ENCODE measurements around the gene COQ10A. TPM values are rescaled to one million over a fixed set of nuclear protein-coding genes. Genes with fewer than 3 reads are reported as not detected.

Gene COQ10A
- total and polyA plus RNA-seq, 2 donors (not counting 3 experiments of a cell fraction or from before 2014, with no cell fraction given): 14.7 to 32.4 TPM

DNA sequence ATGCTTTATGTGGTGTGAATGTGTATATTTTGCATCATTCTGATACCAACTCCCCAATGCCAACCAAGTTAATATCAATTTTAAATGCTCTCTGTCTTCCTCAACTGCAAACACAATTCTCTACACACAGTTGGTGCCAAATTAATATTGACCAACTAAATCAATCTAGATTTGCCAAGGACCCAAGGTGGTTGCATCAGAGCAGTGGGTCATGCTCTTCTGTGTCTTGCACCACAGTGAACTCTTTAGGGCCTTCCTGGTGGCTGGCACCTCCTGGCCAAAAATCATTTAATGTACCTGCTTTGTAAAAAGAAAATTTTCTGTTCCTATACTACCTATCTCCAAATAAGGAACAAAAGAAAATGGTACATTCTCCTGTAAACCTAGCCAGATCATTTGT, 14.1 kb downstream of the COQ10A start:
- BruUV-seq (replicated peaks): no TSS peak
- DNase-seq (ENCODE audit: low read depth, low spot score) (no peak), FAIRE-seq (no peak)
- Histone ChIP-seq H3K4me2 (ENCODE audit: insufficient read depth, low read length) (no peak overlapping the region), H2AFZ (ENCODE audit: low read depth, low read length) (no peak overlapping the region), H3K9ac (replicated peaks; ENCODE audit: extremely low read depth, insufficient read depth, low read length) (no peak overlapping the region), H3K79me2 (ENCODE audit: control insufficient read depth, insufficient read depth, low read length) (peaks cover 2% of the 10 kb centered on the region), H3K4me1 (ENCODE audit: control insufficient read depth, extremely low read depth, insufficient read depth, low read length) (no peaks in the 10 kb centered on the region), H3K27ac (ENCODE audit: insufficient read depth, low read depth, low read length) (no peak overlapping the region), H3K9me3 (replicated peaks; ENCODE audit: control insufficient read depth, insufficient read depth, low read length) (no peaks in the 10 kb centered on the region), H3K9me1 (replicated peaks; ENCODE audit: control insufficient read depth, extremely low read depth, insufficient read depth, low read length) (no peaks in the 10 kb centered on the region), H4K20me1 (replicated peaks; ENCODE audit: control insufficient read depth, extremely low read depth, insufficient read depth, low read length) (no peaks in the 10 kb centered on the region), H3K4me3 (replicated peaks in 1 of 3; ENCODE audit: insufficient read depth in 1 of 3, low read depth in 1 of 3, low read length in 3 of 3) (no peak overlapping the region), H3K36me3 (ENCODE audit: control insufficient read depth in 2 of 2, extremely low read depth in 1 of 2, insufficient read depth in 2 of 2, low read length in 2 of 2) (peaks cover 31 to 32% of the 10 kb centered on the region in 2 experiments), H3K27me3 (ENCODE audit: control insufficient read depth in 2 of 2, insufficient read depth in 2 of 2, low read length in 2 of 2) (no peaks in the 10 kb centered on the region)
- POLR2A ChIA-PET: interaction anchor here (0.6 kb wide), 1 partner anchor 98 kb away, joined by 3 read pairs; no protein-coding TSS in a partner anchor
- intact Hi-C loops (cut with micrococcal nuclease): no loop called here
- dilution Hi-C loops (cut with MboI; ENCODE audit: extremely low pct_ligation_motif_present, low sequenced_read_pairs): no loop called here
- CTCF ChIA-PET: no interaction called here
- TF ChIP-seq GATA2 (IDR thresholded peaks at IDR 0.05; ENCODE audit: insufficient read depth, insufficient read length, low read depth, low read length) (no peak), JUN (IDR thresholded peaks at IDR 0.05; ENCODE audit: borderline replicate concordance, insufficient read depth, insufficient read length, low read depth) (no peak), POLR2A (IDR thresholded peaks at IDR 0.05; ENCODE audit: low read depth, low read length) (no peak), MYC (IDR thresholded peaks at IDR 0.05; ENCODE audit: low read depth, low read length) (no peak), POLR2AphosphoS5 (IDR thresholded peaks at IDR 0.05; ENCODE audit: insufficient read depth, low read depth, low read length) (no peak), EZH2 (IDR thresholded peaks at IDR 0.05; ENCODE audit: borderline replicate concordance, low read depth, low read length, severe bottlenecking) (no peak), FOS (IDR thresholded peaks at IDR 0.05; ENCODE audit: borderline replicate concordance, insufficient read depth, low read length) (no peak)
- TF ChIP-seq, protein P1, sequence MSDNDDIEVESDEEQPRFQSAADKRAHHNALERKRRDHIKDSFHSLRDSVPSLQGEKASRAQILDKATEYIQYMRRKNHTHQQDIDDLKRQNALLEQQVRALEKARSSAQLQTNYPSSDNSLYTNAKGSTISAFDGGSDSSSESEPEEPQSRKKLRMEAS (IDR thresholded peaks at IDR 0.05; ENCODE audit: insufficient read depth, insufficient read length): no peak
- TF ChIP-seq, protein P2, sequence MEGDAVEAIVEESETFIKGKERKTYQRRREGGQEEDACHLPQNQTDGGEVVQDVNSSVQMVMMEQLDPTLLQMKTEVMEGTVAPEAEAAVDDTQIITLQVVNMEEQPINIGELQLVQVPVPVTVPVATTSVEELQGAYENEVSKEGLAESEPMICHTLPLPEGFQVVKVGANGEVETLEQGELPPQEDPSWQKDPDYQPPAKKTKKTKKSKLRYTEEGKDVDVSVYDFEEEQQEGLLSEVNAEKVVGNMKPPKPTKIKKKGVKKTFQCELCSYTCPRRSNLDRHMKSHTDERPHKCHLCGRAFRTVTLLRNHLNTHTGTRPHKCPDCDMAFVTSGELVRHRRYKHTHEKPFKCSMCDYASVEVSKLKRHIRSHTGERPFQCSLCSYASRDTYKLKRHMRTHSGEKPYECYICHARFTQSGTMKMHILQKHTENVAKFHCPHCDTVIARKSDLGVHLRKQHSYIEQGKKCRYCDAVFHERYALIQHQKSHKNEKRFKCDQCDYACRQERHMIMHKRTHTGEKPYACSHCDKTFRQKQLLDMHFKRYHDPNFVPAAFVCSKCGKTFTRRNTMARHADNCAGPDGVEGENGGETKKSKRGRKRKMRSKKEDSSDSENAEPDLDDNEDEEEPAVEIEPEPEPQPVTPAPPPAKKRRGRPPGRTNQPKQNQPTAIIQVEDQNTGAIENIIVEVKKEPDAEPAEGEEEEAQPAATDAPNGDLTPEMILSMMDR (IDR thresholded peaks at IDR 0.05; ENCODE audit: extremely low read depth in 1 of 2, insufficient read depth in 1 of 2, low read depth in 1 of 2, low read length in 2 of 2): no peak

Data from endothelial cell of umbilical vein (primary cell).